Keratinocyte (primary cell): ENCODE measurements around the gene HSPA12B. TPM values are rescaled to one million over a fixed set of nuclear protein-coding genes. Genes with fewer than 3 reads are reported as not detected.

Source experiments
- DNase-seq: peaks from one replicate; pipeline ENCODE4 v3.0.0-alpha.2; 2011; ENCODE audit warnings: low read depth, missing footprints, low spot score
- FAIRE-seq: peaks from 2 replicates; lab custom pipeline; 2011; peaks lifted over from hg19 to GRCh38; lab: Jason Lieb, UNC
- H2AFZ ChIP-seq: 2 replicates; pipeline ENCODE4 v1.6.0; 2012; ENCODE audit warnings: low read length, control low read depth, inconsistent platforms; ENCODE audit not compliant: control insufficient read depth
- H3K27ac ChIP-seq: 2 replicates; pipeline ENCODE4 v1.5.1; 2011; ENCODE audit warnings: low read length; ENCODE audit not compliant: control insufficient read depth, insufficient read depth
- H3K27me3 ChIP-seq: 3 replicates; pipeline ENCODE4 v1.6.0; 2011; ENCODE audit warnings: low read length; ENCODE audit not compliant: control insufficient read depth, insufficient read depth; ENCODE audit errors: extremely low read depth
- H3K36me3 ChIP-seq, 2 experiments: 2 replicates in 1 of 2; 3 replicates in 1 of 2; pipeline ENCODE4 v1.5.1; 2011; ENCODE audit warnings: low read length in 2 of 2, mild to moderate bottlenecking in 1 of 2; ENCODE audit not compliant: control insufficient read depth in 2 of 2, insufficient read depth in 2 of 2; ENCODE audit errors: extremely low read depth in 1 of 2
- H3K4me1 ChIP-seq: 3 replicates; pipeline ENCODE4 v1.5.1; 2011; ENCODE audit warnings: low read length; ENCODE audit not compliant: control insufficient read depth, insufficient read depth; ENCODE audit errors: extremely low read depth
- H3K4me2 ChIP-seq: 3 replicates; pipeline ENCODE4 v1.6.0; 2011; ENCODE audit warnings: low read depth, low read length; ENCODE audit not compliant: control insufficient read depth, insufficient read depth; ENCODE audit errors: extremely low read depth
- H3K4me3 ChIP-seq, 3 experiments: fragments of 200-600 bp in 1 of 3; sonication (generic) in 1 of 3; 2 replicates in 2 of 3; 3 replicates in 1 of 3; pipeline ENCODE4 v1.5.1; 2011 to 2016; ENCODE audit warnings: low read length in 3 of 3, mild to moderate bottlenecking in 3 of 3, control low read depth in 2 of 3, inconsistent platforms in 1 of 3, low read depth in 1 of 3, mixed read lengths in 1 of 3, mixed run types in 1 of 3, moderate library complexity in 1 of 3; ENCODE audit not compliant: control insufficient read depth in 2 of 3, insufficient read depth in 2 of 3; ENCODE audit errors: extremely low read depth in 1 of 3
- H3K79me2 ChIP-seq: 2 replicates; pipeline ENCODE4 v1.6.0; 2012; ENCODE audit warnings: low read length; ENCODE audit not compliant: control insufficient read depth, insufficient read depth
- H3K9ac ChIP-seq: 3 replicates; pipeline ENCODE4 v1.6.0; 2011; ENCODE audit warnings: low read length; ENCODE audit not compliant: control insufficient read depth, insufficient read depth; ENCODE audit errors: extremely low read depth
- H3K9me1 ChIP-seq: 3 replicates; pipeline ENCODE4 v1.6.0; 2011; ENCODE audit warnings: low read length; ENCODE audit not compliant: control insufficient read depth, insufficient read depth; ENCODE audit errors: extremely low read depth
- H3K9me3 ChIP-seq: 2 replicates; pipeline ENCODE4 v1.5.1; 2012; ENCODE audit warnings: low read depth, low read length; ENCODE audit not compliant: control insufficient read depth
- H4K20me1 ChIP-seq: 3 replicates; pipeline ENCODE4 v1.6.0; 2011; ENCODE audit warnings: low read length; ENCODE audit not compliant: control insufficient read depth, insufficient read depth; ENCODE audit errors: extremely low read depth
- EZH2 ChIP-seq: IDR thresholded peaks from one replicate; pipeline ENCODE4 v1.6.1; 2012; ENCODE audit warnings: inconsistent platforms, mild to moderate bottlenecking, low read length, moderate library complexity
- dilution Hi-C: fragments of 300-500 bp; cut with MboI; formaldehyde crosslinking; loops from one replicate; pipeline ENCODE4 v1.7.0; 2020; ENCODE audit warnings: low sequenced_read_pairs; ENCODE audit not compliant: extremely low pct_ligation_motif_present
- polyA plus RNA-seq, 5 experiments: library from polyadenylated mRNA; depleted of rRNA in 3 of 5; stranded (reverse) in 3 of 5; stranded (forward) in 1 of 5; unstranded in 1 of 5; fragments of >200 nt; gene quantifications; 1 replicate in 1 of 5; 2 replicates in 3 of 5; 3 replicates in 1 of 5; pipeline versions ENCODE4 v1.2.1 to v1.2.3, GENCODE V29; 2011 to 2012; ENCODE audit warnings: missing spikeins in 2 of 5, low read depth in 1 of 5, low replicate concordance in 1 of 5
- TF ChIP-seq, protein P1 (sequence below), 3 experiments: IDR thresholded peaks in 1 of 3; conservative IDR thresholded peaks in 1 of 3; optimal IDR thresholded peaks in 1 of 3; 2 replicates in 2 of 3; 3 replicates in 1 of 3; pipeline versions ENCODE3 to v1.5.1; 2011; ENCODE audit warnings: low read length in 3 of 3, mild to moderate bottlenecking in 3 of 3, moderate library complexity in 2 of 3, control low read depth in 1 of 3, inconsistent platforms in 1 of 3; ENCODE audit not compliant: insufficient read depth in 2 of 3; ENCODE audit errors: extremely low read depth in 1 of 3

HSPA12B gene
- polyA plus RNA-seq, 1 donor (not counting 4 experiments of a cell fraction or from before 2014, with no cell fraction given): not detected

GRCh38 chr20:3720068-3720467, 12.4 kb upstream of the HSPA12B start:
- dilution Hi-C loops: no loop called here
- DNase-seq (no peak), FAIRE-seq (no peak)
- no peak overlapping the region for H2AFZ ChIP-seq
- H3K4me1 ChIP-seq: no peaks in the 10 kb centered on the region
- H3K9me1 ChIP-seq: no peaks in the 10 kb centered on the region
- H3K4me3 ChIP-seq: no peak overlapping the region
- no peak overlapping the region for H3K9ac ChIP-seq
- no peaks in the 10 kb centered on the region for H3K9me3 ChIP-seq
- H3K79me2 ChIP-seq: no peaks in the 10 kb centered on the region
- H4K20me1 ChIP-seq: no peaks in the 10 kb centered on the region
- no peak for TF ChIP-seq EZH2
- TF ChIP-seq, protein P1, sequence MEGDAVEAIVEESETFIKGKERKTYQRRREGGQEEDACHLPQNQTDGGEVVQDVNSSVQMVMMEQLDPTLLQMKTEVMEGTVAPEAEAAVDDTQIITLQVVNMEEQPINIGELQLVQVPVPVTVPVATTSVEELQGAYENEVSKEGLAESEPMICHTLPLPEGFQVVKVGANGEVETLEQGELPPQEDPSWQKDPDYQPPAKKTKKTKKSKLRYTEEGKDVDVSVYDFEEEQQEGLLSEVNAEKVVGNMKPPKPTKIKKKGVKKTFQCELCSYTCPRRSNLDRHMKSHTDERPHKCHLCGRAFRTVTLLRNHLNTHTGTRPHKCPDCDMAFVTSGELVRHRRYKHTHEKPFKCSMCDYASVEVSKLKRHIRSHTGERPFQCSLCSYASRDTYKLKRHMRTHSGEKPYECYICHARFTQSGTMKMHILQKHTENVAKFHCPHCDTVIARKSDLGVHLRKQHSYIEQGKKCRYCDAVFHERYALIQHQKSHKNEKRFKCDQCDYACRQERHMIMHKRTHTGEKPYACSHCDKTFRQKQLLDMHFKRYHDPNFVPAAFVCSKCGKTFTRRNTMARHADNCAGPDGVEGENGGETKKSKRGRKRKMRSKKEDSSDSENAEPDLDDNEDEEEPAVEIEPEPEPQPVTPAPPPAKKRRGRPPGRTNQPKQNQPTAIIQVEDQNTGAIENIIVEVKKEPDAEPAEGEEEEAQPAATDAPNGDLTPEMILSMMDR (optimal IDR thresholded peaks at IDR 0.05 in 1 of 3, IDR thresholded peaks at IDR 0.05 in 1 of 3, conservative IDR thresholded peaks at IDR 0.05 in 1 of 3; ENCODE audit: extremely low read depth in 1 of 3, insufficient read depth in 2 of 3, low read length in 3 of 3): no peak
- no peak overlapping the region for H3K27ac ChIP-seq
- no peaks in the 10 kb centered on the region for H3K36me3 ChIP-seq
- no peak overlapping the region for H3K4me2 ChIP-seq
- H3K27me3 ChIP-seq: no peaks in the 10 kb centered on the region

- H3K9me1 ChIP-seq: no peaks in the 10 kb centered on the region
- dilution Hi-C loops: no loop called here
Observed at GRCh38 chr20:3720626-3721025, 11.9 kb upstream of the HSPA12B start.

More at GRCh38 chr20:3720626-3721025, 11.9 kb upstream of the HSPA12B start:
- Histone ChIP-seq H3K27me3 (no peaks in the 10 kb centered on the region), H3K4me2 (no peak overlapping the region), H3K4me3 (no peak overlapping the region), H2AFZ (no peak overlapping the region), H4K20me1 (no peaks in the 10 kb centered on the region), H3K36me3 (no peaks in the 10 kb centered on the region), H3K79me2 (no peaks in the 10 kb centered on the region), H3K4me1 (no peaks in the 10 kb centered on the region), H3K27ac (no peak overlapping the region), H3K9ac (no peak overlapping the region), H3K9me3 (no peaks in the 10 kb centered on the region)
- FAIRE-seq: no peak
- no peak for DNase-seq
- no peak for TF ChIP-seq EZH2
- TF ChIP-seq, protein P1 (optimal IDR thresholded peaks at IDR 0.05 in 1 of 3, IDR thresholded peaks at IDR 0.05 in 1 of 3, conservative IDR thresholded peaks at IDR 0.05 in 1 of 3; ENCODE audit: extremely low read depth in 1 of 3, insufficient read depth in 2 of 3, low read length in 3 of 3): no peak
